ENCODE data around the gene TCF21.
"Not testable (repeated sequence)": the region's sequence is repeated elsewhere in the genome, so short reads cannot be mapped to it uniquely, and the experiment has no call there.

DNA sequence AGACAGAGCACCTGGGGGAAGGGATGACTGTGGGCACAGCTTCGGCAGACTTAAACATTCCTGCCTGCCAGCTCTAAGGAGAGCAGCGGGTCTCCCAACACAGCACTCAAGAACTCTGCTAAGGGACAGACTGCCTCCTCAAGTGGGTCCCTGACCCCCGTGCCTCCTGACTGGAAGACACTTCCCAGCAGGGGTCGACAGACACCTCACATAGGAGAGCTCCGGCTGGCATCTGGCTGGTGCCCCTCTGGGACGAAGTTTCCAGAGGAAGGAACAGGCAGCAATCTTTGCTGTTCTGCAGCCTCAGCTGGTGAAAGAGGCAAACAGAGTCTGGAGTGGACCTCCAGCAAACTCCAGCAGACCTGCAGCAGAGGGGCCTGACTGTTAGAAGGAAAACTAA is 42.3 kb downstream of the TCF21 start:
- TF ChIP-seq, protein P1, sequence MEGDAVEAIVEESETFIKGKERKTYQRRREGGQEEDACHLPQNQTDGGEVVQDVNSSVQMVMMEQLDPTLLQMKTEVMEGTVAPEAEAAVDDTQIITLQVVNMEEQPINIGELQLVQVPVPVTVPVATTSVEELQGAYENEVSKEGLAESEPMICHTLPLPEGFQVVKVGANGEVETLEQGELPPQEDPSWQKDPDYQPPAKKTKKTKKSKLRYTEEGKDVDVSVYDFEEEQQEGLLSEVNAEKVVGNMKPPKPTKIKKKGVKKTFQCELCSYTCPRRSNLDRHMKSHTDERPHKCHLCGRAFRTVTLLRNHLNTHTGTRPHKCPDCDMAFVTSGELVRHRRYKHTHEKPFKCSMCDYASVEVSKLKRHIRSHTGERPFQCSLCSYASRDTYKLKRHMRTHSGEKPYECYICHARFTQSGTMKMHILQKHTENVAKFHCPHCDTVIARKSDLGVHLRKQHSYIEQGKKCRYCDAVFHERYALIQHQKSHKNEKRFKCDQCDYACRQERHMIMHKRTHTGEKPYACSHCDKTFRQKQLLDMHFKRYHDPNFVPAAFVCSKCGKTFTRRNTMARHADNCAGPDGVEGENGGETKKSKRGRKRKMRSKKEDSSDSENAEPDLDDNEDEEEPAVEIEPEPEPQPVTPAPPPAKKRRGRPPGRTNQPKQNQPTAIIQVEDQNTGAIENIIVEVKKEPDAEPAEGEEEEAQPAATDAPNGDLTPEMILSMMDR (conservative IDR thresholded peaks at IDR 0.05; ENCODE audit: low read depth, low read length), result not testable (repeated sequence)
- TF ChIP-seq BHLHE40 (IDR thresholded peaks at IDR 0.05; ENCODE audit: low read depth, low read length), result not testable (repeated sequence)

All from IMR-90 (cell line).